ENCODE measurements around the gene PCDH1. TPM values are rescaled to one million over a fixed set of nuclear protein-coding genes. Genes with fewer than 3 reads are reported as not detected.

PCDH1 gene
- total and polyA plus RNA-seq, 2 of the 13 experiments (the other 11 are each of a cell fraction or from before 2014, with no cell fraction given): 0.11 to 0.83 TPM

DNA sequence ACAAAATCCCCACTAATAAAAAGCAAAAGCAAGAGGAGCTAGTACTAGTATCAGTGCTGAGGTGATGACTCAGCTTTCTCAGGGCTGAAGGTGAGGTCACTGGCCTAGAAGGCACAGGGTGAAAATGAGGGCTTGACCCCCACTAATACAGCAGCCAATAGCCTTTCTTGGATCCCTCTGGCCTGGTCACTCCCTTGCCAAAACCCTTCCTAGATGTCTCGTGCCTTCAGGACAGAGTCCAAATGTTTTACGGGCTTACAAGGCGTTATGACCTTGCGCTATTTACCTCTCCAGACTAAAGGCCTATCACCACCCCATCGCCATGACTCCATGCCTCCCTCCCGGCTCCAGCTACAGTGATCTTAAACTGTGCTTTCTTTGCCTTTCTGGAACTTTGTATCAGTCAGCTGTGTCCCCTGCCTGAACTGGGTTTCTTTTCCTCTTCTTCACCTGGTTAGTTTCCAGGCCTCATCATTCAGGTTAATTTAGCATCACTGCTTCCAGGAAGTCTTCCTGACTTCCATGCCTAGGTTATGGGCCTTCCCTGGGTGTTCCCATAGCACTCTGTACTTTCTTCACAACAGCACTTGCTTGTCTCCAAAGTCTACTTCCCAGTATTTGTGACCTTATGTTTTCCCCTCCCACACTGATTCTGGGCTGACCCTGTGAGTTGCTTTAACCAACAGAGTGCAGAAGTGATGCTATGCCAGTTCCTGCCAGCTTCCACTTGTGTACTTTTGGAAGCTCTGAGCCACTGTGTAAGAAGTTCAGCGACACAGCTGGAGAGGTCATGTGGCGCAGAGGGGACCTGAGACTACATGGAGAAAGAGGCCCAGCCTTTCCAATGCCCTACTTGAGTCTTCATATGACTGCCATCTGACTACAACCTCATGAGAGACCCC, 41.3 kb upstream of the PCDH1 start (continued):
- TF ChIP-seq ZFP36L2 (CRISPR knock-in tag; IDR thresholded peaks at IDR 0.05) (no peak), NFATC3 (CRISPR knock-in tag; IDR thresholded peaks at IDR 0.05) (no peak), ZBTB14 (CRISPR knock-in tag; IDR thresholded peaks at IDR 0.05) (no peak), PBX2 (CRISPR knock-in tag; IDR thresholded peaks at IDR 0.05) (no peak), PLSCR1 (CRISPR knock-in tag; IDR thresholded peaks at IDR 0.05; ENCODE audit: borderline replicate concordance) (no peak), BHLHE40 (IDR thresholded peaks at IDR 0.05; ENCODE audit: low read length) (peak; percentile 70), LCORL (IDR thresholded peaks at IDR 0.05) (no peak), LCORL (CRISPR knock-in tag; IDR thresholded peaks at IDR 0.05) (no peak), TFDP1 (CRISPR knock-in tag; IDR thresholded peaks at IDR 0.05; ENCODE audit: borderline replicate concordance) (no peak), AKAP8 (CRISPR knock-in tag; IDR thresholded peaks at IDR 0.05) (no peak), TBX2 (CRISPR knock-in tag; IDR thresholded peaks at IDR 0.05; ENCODE audit: borderline replicate concordance) (no peak), ZBTB7A (CRISPR knock-in tag; IDR thresholded peaks at IDR 0.05) (no peak), PAX8 (CRISPR knock-in tag; IDR thresholded peaks at IDR 0.05; ENCODE audit: borderline replicate concordance) (no peak), ZNF24 (IDR thresholded peaks at IDR 0.05) (no peak), NFE2L2 (IDR thresholded peaks at IDR 0.05; ENCODE audit: low read length) (peak; percentile 45; the same call in 1 of the 2 replicates), GATAD1 (CRISPR knock-in tag; IDR thresholded peaks at IDR 0.05) (no peak), GABPB1 (CRISPR knock-in tag; IDR thresholded peaks at IDR 0.05) (no peak), ZFX (CRISPR knock-in tag; IDR thresholded peaks at IDR 0.05; ENCODE audit: low read depth) (peak; percentile 28; the same call in 1 of the 2 replicates), ZNF234 (CRISPR knock-in tag; conservative IDR thresholded peaks at IDR 0.05) (no peak), HNF4A (CRISPR knock-in tag; IDR thresholded peaks at IDR 0.05) (0 out of 2 replicates have a peak, but pooled peaks have one; percentile 14), RARG (CRISPR knock-in tag; IDR thresholded peaks at IDR 0.05; ENCODE audit: low read depth) (no peak), MIER2 (CRISPR knock-in tag; IDR thresholded peaks at IDR 0.05) (peak; percentile 10; the same call in 1 of the 2 replicates)
- TF ChIP-seq, protein P1, sequence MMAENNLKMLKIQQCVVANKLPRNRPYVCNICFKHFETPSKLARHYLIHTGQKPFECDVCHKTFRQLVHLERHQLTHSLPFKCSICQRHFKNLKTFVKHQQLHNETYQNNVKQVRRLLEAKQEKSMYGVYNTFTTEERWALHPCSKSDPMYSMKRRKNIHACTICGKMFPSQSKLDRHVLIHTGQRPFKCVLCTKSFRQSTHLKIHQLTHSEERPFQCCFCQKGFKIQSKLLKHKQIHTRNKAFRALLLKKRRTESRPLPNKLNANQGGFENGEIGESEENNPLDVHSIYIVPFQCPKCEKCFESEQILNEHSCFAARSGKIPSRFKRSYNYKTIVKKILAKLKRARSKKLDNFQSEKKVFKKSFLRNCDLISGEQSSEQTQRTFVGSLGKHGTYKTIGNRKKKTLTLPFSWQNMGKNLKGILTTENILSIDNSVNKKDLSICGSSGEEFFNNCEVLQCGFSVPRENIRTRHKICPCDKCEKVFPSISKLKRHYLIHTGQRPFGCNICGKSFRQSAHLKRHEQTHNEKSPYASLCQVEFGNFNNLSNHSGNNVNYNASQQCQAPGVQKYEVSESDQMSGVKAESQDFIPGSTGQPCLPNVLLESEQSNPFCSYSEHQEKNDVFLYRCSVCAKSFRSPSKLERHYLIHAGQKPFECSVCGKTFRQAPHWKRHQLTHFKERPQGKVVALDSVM (CRISPR knock-in tag; IDR thresholded peaks at IDR 0.05): no peak
